ENCODE data around the gene PPA1.
"Not testable (repeated sequence)": the region's sequence is repeated elsewhere in the genome, so short reads cannot be mapped to it uniquely, and the experiment has no call there.

The PPA1 gene

GRCh38 chr10:70227548-70228320 lies 5.5 kb downstream of the PPA1 start:
- no peak for DNase-seq
- in situ Hi-C loops (cut with HindIII; ENCODE audit: low pct_ligation_motif_present, low sequenced_read_pairs) = no loop called here
- Histone ChIP-seq H3K27ac (no peak overlapping the region), H3K36me3 (replicated peaks) (peaks cover 6% of the 10 kb centered on the region), H3K4me3 (ENCODE audit: low read depth, low read length) (no peak overlapping the region), H3K27me3 (replicated peaks) (no peaks in the 10 kb centered on the region)
- TF ChIP-seq CTCF (IDR thresholded peaks at IDR 0.05; ENCODE audit: low read depth, low read length, missing control alignments) = no peak

DNA sequence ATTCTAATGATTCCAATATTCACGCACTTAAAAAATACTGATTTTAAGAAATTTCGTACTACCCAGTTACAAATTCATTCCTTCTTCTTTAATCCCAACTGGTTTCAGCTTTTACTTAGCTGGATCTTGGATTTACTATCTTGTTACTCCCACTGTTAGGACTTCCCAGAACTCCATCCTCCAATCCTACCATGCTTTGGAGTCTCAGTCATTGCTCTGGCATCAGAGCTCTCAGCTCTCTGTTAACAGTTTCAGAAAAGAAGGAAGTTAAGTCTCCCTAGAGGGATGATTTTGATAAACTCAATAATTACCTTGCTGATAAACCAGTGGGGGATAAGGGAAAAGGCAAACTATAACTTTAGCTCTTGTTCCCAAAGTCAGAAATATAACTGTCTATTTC lies 9.5 kb downstream of the PPA1 start:
- H3K36me3 ChIP-seq (replicated peaks) = peaks cover 3% of the 10 kb centered on the region
- no peak overlapping the region for H3K27ac ChIP-seq
- DNase-seq = no peak
- in situ Hi-C loops (cut with HindIII; ENCODE audit: low pct_ligation_motif_present, low sequenced_read_pairs) = no loop called here
- H3K27me3 ChIP-seq (replicated peaks) = no peaks in the 10 kb centered on the region
- TF ChIP-seq CTCF (IDR thresholded peaks at IDR 0.05; ENCODE audit: low read depth, low read length, missing control alignments) = no peak
- no peak overlapping the region for H3K4me3 ChIP-seq (ENCODE audit: low read depth, low read length)

- H3K27ac ChIP-seq; H3K36me3 ChIP-seq (replicated peaks); H3K27me3 ChIP-seq (replicated peaks); H3K4me3 ChIP-seq (ENCODE audit: low read depth, low read length); DNase-seq; in situ Hi-C loops (cut with HindIII; ENCODE audit: low pct_ligation_motif_present, low sequenced_read_pairs): not testable (repeated sequence)
These were observed 10.3 kb downstream of the PPA1 start for GRCh38 chr10:70222811-70223447.

DNA sequence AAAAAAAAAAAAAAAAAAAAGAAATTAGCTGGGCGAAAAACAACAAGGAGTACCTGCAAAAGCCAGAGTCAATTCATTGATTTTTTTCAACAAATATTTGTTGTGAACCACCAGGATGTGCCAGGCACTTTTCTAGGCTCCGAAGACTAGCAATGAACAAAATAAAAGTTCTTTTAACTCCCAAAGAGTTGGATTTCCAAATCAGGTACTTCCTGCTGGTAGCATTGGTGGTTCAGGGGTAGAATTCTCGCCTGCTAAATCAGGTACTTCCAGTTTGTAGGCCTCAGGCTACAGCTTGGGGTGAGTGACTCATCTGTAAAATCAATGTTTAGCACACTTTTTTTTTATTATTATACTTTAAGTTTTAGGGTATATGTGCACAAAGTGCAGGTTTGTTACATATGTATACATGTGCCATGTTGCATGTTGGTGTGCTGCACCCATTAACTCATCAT lies 10.9 kb downstream of the PPA1 start:
- H3K27ac ChIP-seq = no peak overlapping the region
- peaks cover 12% of the 10 kb centered on the region for H3K36me3 ChIP-seq (replicated peaks)
- TF ChIP-seq CTCF (IDR thresholded peaks at IDR 0.05; ENCODE audit: low read depth, low read length, missing control alignments) = no peak
- no peak overlapping the region for H3K4me3 ChIP-seq (ENCODE audit: low read depth, low read length)
- in situ Hi-C loops (cut with HindIII; ENCODE audit: low pct_ligation_motif_present, low sequenced_read_pairs) = no loop called here
- no peak for DNase-seq
- H3K27me3 ChIP-seq (replicated peaks) = no peaks in the 10 kb centered on the region

DNA sequence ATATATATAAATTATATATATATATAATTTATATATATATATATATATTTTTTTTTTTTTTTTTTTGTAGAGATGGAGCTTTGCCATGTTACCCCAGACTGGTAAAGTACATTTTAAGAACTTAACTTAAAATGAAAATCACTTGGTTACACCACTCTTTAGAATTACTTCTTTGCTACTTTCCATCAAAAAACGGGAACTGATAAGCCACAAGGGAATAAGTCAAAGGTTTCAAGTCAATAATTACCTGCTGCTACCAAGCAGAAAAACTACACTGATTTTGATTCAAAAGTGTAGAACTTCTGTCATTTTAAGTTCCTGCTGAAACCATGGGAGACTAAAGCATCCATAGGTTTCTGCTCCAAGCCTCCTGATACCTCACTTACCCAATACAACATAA lies 12.2 kb downstream of the PPA1 start:
- Histone ChIP-seq H3K4me3 (ENCODE audit: low read depth, low read length) (no peak overlapping the region), H3K36me3 (replicated peaks) (peaks cover 15% of the 10 kb centered on the region), H3K27ac (no peak overlapping the region), H3K27me3 (replicated peaks) (no peaks in the 10 kb centered on the region)
- no peak for TF ChIP-seq CTCF (IDR thresholded peaks at IDR 0.05; ENCODE audit: low read depth, low read length, missing control alignments)
- in situ Hi-C loops (cut with HindIII; ENCODE audit: low pct_ligation_motif_present, low sequenced_read_pairs) = no loop called here
- DNase-seq = no peak

- no peak for DNase-seq
- Histone ChIP-seq H3K36me3 (replicated peaks) (peaks cover 62% of the 10 kb centered on the region), H3K4me3 (ENCODE audit: low read depth, low read length) (no peak overlapping the region), H3K27me3 (replicated peaks) (no peaks in the 10 kb centered on the region), H3K27ac (no peak overlapping the region)
- in situ Hi-C loops (cut with HindIII; ENCODE audit: low pct_ligation_motif_present, low sequenced_read_pairs) = no loop called here
- no peak for TF ChIP-seq CTCF (IDR thresholded peaks at IDR 0.05; ENCODE audit: low read depth, low read length, missing control alignments)
These were observed 20.4 kb downstream of the PPA1 start for GRCh38 chr10:70212879-70213278.
